D721Med (cell line): ENCODE data around the gene IGSF9B.

Source experiments
- DNase-seq: peaks from one replicate; pipeline ENCODE4 v3.0.0; 2011; ENCODE audit warnings: low spot score; ENCODE audit not compliant: insufficient read length
- FAIRE-seq: peaks from 2 replicates; lab custom pipeline; 2011; peaks lifted over from hg19 to GRCh38; lab: Jason Lieb, UNC
- CTCF ChIP-seq: IDR thresholded peaks from 2 replicates; pipeline ENCODE4 v1.5.1; 2012; ENCODE audit warnings: mild to moderate bottlenecking, control low read depth; ENCODE audit not compliant: insufficient read depth; ENCODE audit errors: missing control alignments

The IGSF9B gene

GRCh38 chr11:133934599-133935550 lies 21.9 kb downstream of the IGSF9B start:
- DNase-seq = no peak
- no peak for FAIRE-seq
- TF ChIP-seq CTCF = no peak

DNA sequence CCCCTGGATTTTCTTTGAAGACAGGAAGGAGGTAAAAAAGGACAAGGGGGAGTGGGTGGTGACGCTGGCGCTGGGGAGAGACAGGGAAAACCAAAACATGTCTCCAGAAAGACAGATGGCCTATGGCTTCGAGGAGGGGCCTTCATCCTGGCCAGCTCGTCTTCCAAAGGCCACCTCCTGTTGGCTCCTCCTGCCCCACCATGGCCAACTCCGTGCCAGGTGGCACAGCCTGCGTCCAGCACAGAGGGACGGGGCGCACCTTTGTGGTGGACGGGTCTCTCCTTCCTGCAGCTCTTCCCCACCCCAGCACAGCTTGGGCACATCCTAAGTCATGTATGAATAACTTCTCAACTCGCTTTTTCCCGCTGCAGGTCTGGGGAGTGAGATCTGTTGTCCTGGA lies 22.7 kb downstream of the IGSF9B start:
- DNase-seq = no peak
- FAIRE-seq = no peak
- no peak for TF ChIP-seq CTCF

DNA sequence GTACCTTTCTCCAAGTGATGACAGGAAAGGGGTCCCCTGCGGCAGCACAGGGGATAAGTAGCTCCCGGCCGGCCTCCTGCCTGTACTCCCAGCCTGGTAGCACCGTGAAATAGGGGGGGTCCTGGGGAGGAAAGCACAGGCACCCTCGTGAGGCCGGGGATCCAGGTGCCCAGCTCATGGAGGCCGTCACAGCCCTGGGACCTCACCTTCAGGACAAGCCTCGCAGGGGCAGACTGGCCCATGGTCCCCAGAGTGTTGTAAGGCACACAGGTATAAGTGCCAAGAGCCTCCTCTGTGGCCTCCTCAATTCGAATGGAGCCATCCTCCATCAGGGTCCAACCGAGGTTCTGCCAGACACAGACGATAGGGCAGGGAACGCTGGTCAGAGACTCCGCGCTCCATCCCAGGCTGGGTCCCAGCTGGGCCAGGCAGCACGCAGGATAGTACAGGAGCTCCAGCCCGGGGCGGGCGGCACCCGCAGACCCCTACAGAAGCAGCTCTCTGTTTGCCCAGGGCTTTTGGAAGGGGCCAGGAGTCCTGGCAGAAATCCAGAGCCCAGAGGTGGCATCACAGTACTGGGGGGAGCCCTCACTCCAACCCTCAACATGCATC lies 25.2 kb downstream of the IGSF9B start:
- DNase-seq (no peak), FAIRE-seq (no peak)
- TF ChIP-seq CTCF = no peak

- FAIRE-seq = no peak
Observed at GRCh38 chr11:133930767-133931448, 25.9 kb downstream of the IGSF9B start.

GRCh38 chr11:133930053-133930766 lies 26.6 kb downstream of the IGSF9B start:
- no peak for TF ChIP-seq CTCF
- FAIRE-seq = no peak
- DNase-seq = no peak

More at GRCh38 chr11:133930767-133931448, 25.9 kb downstream of the IGSF9B start:
- DNase-seq = no peak
- TF ChIP-seq CTCF = no peak

DNA sequence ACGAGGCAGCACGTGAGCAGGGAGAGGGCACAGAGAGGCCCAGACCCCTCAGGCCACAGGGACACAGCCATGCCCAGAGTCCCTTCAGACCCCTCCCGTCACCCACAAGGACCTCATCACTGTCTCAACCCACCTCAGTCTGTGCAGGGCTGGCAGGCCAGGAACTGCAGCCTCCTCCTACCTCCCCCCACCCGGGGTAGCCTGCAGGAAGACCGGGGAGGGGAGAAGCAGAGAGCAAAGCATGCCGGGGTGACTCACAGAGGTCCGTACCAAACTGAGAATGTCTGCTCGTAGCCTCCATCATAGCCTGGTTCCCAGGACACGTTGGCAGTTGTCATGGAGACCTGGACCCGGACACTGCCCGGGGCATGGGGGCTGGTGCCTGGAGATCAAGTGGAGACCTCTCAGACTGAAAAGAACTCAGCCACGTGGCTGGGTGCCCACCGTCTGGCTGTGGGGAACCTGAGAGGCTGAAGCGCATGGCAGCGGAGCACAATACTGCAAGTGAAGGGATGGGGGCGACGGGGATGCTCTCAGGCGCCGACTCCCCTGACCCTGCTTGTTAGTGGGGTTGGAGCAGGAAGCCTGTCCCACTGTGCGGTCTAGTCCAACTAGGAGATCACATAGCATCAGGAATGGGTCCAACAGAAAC lies 27.2 kb downstream of the IGSF9B start:
- FAIRE-seq (no peak), DNase-seq (no peak)
- no peak for TF ChIP-seq CTCF
